ENCODE data around the gene SLC4A2. TPM values are rescaled to one million over a fixed set of nuclear protein-coding genes. Genes with fewer than 3 reads are reported as not detected.

Gene SLC4A2
- total RNA-seq, 2 experiments from 2014 or later, result 25.6 to 29.7 TPM

Other genes starting within 250 kb of the SLC4A2 start
- not detected for gene AOC1, start 207.1 kb upstream of the SLC4A2 start, total RNA-seq
- gene KCNH2, start 81.3 kb upstream of the SLC4A2 start, total RNA-seq, result under 1 TPM; 0.17 to 0.19 TPM
- gene NOS3, start 68.6 kb upstream of the SLC4A2 start, total RNA-seq, result 1 to 10 TPM; 7.1 to 9.2 TPM
- 1 to 10 TPM; 2.8 to 4.0 TPM for gene ATG9B, start 35.1 kb upstream of the SLC4A2 start, total RNA-seq
- gene ABCB8, start 31.1 kb upstream of the SLC4A2 start, total RNA-seq, result 10 to 100 TPM; 41.3 to 47.8 TPM
- gene ASIC3, start 11.1 kb upstream of the SLC4A2 start, total RNA-seq, result 1 to 10 TPM; 6.8 to 7.9 TPM
- 10 to 100 TPM in 1 of 2 experiments, 1 to 10 TPM in 1; 10.0 to 10.1 TPM for gene CDK5, start 1.7 kb upstream of the SLC4A2 start, total RNA-seq
- 10 to 100 TPM; 43.6 to 45.7 TPM for gene FASTK, start 21.2 kb downstream of the SLC4A2 start, total RNA-seq
- 10 to 100 TPM; 30.2 to 35.0 TPM for gene TMUB1, start 23.9 kb downstream of the SLC4A2 start, total RNA-seq
- gene AGAP3, start 26.9 kb downstream of the SLC4A2 start, total RNA-seq, result 10 to 100 TPM; 16.7 to 17.7 TPM
- not detected for gene GBX1, start 108.1 kb downstream of the SLC4A2 start, total RNA-seq
- gene ASB10, start 127.7 kb downstream of the SLC4A2 start, total RNA-seq, result not detected
- gene H2BK1, start 150.9 kb downstream of the SLC4A2 start, total RNA-seq, result not detected
- 10 to 100 TPM; 33.9 to 35.5 TPM for gene ABCF2, start 167.6 kb downstream of the SLC4A2 start, total RNA-seq
- gene CHPF2, start 172.9 kb downstream of the SLC4A2 start, total RNA-seq, result 10 to 100 TPM; 21.0 TPM
- 1 to 10 TPM; 4.5 to 5.8 TPM for gene SMARCD3, start 189.1 kb downstream of the SLC4A2 start, total RNA-seq

Measured in activated naive CD4-positive, alpha-beta T cell treated with anti-CD3 and anti-CD28 coated beads for 36 hours (primary cell).